Activated CD4-positive, alpha-beta T cell treated with anti-CD3 and anti-CD28 coated beads, Interleukin-2, amount 50 U/mL, for 48 hours (primary cell): ENCODE measurements around the gene USP10.

Experiments used
- DNase-seq, 2 experiments: peaks; one replicate each; pipeline ENCODE4 v3.0.0-alpha.2; 2020

Gene USP10

DNA sequence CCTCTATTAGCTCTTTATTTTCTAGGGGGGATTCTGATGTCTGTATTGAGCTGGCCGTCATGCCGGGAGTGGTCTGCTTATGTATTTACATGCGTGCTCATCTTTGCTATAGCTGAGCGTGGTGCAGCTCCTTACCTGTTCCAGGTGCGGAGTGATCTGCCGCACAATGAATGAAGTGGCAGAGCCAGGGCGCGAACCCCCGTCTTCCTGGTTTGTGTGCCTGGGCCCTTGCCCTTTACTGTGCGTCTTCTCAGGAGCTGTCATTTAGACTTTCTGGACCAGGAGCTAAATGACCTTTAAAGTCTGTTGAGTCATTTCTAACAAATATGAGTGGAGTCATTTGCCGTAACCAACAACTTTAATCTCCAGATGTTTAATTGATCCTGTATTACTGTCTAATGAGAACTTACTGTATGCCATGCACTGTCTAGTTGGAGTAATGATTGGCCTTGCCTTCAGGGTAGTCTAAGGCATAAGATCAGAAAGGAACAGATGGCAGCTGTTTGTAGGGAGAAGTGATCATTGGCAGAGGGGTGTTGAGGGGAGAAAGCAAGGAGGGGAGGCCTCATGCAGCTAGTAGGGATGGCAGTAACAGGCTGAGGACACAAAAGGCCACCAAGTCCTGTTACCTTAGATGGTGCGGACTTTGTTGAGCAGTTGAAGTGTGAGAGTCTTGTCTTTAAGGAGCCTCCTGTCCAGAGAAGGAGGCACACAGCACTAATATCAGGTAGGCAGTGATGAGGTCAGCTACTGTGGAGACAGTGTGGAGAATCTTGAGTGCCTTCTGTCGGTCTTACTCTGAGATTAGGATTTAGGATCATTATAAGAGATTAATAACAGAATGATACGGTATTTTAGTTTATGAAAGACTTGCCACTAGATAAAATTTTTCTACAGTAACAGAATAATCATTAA, 53.9 kb downstream of the USP10 start:
- DNase-seq: no peak

GRCh38 chr16:84754353-84754856, 54.6 kb downstream of the USP10 start:
- peak; percentile 48 to 69 for DNase-seq

DNA sequence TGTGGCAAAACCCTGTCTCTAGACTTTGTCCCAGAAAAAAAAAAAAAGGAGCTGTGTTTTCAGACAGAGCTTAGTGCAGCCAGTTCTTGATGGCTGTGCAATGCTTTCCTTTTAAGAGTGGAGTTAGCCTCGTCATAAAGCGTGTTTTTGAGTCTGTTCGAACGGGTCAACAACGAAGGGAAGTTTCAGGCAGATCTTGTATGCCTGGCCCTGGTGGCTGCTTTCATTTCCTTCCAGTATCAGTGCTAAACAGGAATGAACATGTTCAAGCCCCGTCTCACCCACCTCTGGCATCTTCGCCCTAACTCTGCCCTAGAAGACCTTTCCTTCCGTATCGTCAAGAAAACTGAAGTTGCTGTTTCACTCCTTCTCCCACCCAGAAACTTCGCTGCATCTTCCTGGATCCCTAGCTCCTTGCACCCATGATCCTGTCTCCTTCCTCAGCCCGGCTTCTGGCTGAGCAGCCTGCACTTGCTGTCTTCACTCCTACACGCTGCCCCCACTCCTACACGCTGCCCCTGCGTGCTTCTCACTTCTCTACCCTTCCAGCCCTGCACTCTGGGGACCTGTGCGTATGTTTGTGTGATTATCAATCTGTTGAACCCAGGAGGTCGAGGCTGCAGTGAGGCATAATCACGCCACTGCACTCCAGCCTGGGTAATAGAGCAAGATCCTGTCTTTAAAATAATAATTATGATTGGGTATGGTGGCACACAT, 55.3 kb downstream of the USP10 start:
- DNase-seq: no peak

DNA sequence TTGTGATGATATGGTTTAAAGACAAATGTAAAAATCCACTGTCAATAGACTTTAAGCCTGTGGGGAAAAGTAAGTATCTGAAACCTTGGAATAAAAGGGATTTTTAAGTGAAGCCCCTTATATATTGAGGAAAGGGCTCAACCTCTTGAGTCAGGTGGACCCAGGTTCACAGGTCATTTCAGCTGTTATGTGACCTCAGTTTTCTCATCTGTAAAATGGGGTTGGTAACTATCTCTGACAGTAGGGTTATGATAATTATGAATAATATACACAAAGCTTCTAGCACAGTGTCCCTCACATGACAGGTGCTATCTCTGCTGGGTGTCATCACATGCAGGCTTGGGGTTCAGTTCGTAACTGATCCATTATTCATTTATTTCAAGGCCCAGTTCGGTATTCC, 57.0 kb downstream of the USP10 start:
- no peak for DNase-seq

DNA sequence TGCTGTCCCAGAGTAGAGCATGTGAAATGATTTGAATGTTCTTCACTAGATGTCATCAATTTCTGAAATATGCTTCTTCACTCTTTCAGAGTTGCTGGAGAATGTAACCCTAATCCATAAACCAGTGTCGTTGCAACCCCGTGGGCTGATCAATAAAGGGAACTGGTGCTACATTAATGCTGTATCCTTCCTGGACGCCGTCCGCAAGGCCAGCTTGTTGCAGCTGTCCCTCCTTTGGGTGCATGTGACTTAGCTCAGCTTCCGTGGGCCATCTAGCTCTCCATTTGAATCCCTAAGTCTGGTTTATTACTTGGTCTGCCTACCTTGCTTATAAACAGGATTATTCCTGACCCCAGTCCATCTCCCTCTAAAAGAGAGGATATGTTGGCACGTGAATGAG, 58.8 kb downstream of the USP10 start:
- DNase-seq: no peak

GRCh38 chr16:84759061-84759460, 59.3 kb downstream of the USP10 start:
- DNase-seq: no peak

DNA sequence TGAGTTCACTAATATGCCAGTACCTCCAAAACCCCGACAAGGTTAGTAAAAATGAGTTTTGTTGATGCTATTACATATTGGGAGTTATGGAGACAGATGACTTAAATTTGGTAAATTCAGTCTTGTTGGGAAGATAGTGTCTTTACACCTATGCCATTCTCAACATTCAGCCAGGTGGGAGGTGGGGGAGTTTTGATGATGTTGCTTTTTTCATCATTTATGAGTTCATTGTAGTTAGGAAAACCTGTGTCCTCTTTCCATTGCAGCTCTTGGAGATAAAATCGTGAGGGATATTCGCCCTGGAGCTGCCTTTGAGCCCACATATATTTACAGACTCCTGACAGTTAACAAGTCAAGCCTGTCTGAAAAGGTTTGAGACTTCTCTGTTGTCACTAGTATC, 60.1 kb downstream of the USP10 start:
- no peak for DNase-seq

DNA sequence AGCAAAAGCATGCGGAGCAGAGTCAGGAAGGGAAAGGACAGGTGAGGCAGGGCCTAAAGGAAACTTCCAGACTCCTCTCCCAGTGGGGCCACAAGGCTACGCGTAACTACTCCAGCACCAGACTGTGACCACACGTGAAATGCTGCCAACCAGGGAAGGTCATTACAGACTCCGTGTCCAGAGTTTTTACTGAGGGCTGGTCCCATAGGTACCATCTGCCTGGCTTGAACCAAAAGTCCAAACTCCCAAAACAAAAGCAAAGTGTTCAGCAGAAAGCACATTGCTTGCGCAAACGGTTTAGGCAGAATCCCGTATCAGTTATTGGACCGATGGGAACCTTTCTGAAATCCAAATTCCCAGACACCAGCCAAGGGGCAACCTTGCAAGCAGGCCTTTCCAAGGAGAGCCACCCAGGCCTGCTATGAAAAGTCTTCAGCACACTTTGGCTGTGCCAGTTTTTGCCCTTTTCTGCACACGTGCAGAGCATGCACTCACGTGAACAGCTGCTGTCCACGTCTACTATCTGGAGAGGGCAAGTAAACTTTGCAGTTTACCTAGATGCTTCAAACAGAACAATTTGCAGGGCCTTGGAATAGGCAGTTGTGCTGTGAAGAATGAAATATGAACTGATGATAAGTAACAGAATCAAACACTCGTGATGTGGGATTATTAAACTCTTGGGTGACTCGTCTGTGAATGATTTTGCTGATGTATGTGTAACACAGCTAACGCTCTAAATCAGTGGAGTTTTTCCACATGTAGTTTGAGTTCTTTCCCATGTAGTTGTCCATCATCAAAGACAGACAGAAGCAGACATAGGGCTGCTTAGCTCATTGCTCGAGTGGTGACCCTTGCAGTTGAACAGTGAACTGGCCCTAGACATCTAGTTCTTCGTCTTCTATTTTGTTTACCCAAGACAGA, 61.9 kb downstream of the USP10 start:
- DNase-seq: no peak

GRCh38 chr16:84763164-84763563, 63.4 kb downstream of the USP10 start:
- no peak for DNase-seq

- no peak for DNase-seq
These were observed 63.8 kb downstream of the USP10 start for GRCh38 chr16:84763629-84764028.

DNA sequence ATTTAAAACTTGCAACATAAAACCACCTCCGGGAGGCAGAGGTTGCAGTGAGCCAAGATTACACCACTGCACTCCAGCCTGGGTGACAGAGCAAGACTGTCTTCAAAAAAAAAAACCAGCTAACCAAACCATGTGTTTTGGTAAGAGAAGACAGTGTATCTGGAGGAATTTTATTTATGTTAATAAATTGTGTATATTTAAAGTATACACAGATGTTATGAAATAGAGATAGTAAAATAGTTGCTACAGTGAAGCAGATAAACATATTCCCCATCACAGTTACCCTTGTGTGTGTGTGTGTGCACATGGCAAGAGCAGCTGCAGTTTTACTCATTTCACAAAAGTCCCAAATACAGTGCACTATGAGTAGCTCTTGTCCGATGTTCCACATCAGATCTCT, 65.2 kb downstream of the USP10 start:
- DNase-seq: no peak

- DNase-seq: peak; percentile 16 to 46
These were observed 66.1 kb downstream of the USP10 start for GRCh38 chr16:84765616-84766580.

DNA sequence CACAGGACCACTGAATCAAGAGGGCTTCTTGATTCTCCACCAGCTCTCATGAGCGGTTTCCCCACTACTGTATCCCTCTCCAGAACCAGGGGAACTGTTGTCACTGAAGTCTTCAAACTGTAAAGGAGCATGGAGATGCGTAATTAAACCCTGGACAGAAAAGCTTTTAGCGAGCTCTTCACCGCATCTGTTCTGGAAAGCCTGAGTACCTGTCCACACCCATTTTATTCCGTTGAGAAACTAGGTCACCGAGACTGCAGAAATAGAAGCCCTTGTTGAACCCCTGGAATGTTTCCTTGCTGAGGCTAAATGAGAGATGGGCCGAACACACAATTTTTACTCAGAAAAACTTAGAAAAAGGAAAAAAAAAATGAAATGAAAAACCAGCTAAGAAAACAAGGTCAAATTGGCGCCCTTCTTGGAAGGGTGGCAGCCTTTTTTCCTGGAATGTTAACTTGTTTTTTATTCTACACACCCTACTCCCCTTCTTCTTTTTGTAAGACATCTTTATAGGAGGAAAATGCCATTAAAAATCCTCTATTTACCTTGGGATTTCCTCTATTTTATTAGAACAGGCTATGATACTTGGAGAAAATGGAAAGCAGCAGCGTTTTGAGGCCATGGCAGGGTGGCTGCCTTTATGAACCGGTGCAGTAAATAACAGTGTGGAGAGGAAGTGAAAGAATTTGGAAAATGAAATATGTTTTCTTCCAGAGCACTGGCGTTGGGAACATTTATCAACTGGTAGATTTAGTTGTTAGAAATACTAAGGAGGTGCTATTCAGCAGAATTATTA, 67.4 kb downstream of the USP10 start:
- DNase-seq: no peak

DNA sequence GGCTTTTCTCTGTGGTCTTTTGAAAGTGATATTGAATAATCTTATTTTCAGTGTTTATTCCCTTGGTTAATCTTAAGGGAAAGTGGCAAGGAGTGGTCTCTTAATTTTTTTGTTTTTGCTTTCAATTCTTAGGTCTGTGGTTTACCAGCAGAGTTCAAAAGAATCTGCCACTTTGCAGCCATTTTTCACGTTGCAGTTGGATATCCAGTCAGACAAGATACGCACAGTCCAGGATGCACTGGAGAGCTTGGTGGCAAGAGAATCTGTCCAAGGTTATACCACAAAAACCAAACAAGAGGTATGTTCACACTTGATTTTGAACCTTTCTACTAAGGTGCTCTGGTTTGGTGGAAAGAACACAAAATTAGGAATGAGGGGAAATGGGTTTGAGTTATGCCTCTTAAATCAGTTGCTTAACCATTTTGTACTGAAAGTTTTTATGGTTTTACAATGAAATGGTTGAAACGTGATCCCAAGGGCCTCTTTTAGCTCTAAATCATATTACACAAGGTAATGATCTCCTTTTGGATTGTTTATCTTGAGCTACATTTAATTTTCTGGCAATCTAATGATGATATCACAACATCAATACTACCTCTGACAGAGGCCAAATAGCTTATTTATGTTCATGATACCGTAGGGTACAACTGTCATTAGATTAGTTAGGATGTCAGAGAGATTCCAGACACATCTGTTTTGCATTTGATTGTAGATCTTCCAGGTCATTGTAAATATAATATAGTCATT, 68.4 kb downstream of the USP10 start:
- no peak for DNase-seq

- DNase-seq: no peak
These were observed 69.0 kb downstream of the USP10 start for GRCh38 chr16:84768808-84769197.

DNA sequence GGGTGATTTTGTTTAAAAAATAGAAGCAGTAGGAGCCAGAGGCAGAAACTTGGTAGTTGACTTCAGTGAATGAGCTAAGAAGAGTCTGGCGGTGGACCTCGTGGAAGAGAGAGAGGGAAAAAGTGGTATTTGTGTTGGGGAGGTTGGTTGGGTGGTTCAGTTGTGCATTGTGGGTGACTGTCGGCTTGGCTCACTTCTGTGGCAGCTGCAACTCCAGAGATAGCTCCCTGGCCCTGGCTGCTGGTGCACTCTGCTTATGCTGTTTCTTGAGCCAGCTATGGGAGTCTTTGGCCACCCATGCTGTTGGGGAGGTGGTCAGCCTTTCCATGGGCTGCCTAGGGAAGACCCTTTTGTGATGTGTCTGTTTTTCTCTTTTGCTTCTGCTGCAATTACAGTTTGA, 69.6 kb downstream of the USP10 start:
- no peak for DNase-seq

- no peak for DNase-seq
These were observed 73.5 kb downstream of the USP10 start for GRCh38 chr16:84773312-84773711.

DNA sequence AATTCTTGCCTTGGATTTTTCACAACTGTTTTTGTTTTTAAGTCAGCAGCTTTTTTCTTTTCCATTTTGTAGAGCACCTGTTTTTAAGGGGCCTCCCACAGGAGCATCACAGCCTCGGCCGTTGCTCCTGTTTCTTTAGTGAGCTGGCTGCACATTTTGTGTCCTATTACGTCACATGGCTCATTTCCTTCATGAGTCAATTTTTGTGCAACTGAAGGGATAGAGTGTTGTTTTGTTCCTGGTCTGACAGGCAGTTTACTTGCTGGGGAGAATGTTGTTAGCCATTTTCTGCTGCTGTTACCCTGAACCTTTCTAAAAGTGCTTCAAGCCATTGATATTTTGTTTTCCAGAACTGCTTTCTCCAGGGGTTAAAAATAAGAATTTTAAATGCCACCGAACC, 75.0 kb downstream of the USP10 start:
- no peak for DNase-seq

DNA sequence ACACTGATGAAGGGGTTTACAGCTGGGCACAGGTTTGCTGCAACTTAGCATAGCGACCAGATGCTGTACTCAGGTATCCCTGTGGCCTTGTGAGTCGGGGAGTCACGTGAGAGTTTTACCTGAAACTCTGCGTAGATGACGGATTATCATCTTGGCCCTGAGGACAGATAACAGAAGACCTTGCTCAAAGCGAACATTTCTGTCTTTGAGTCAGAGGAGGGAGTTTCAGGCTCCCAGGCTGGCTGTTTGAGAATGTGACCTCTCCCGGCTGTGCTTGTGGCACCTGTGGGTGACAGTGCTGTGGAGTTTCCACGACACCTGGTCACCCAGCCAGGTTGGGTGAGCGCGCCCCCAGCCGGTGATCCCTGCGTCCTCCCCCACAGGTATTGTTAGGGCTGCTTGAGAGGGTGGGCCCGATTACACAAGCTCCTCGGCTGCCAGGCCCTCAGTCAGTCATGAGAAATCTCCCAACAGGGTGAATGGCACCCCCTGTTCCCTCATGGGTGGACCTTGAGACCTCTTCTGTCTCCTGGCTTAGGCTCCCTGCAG, 75.5 kb downstream of the USP10 start:
- DNase-seq: no peak

DNA sequence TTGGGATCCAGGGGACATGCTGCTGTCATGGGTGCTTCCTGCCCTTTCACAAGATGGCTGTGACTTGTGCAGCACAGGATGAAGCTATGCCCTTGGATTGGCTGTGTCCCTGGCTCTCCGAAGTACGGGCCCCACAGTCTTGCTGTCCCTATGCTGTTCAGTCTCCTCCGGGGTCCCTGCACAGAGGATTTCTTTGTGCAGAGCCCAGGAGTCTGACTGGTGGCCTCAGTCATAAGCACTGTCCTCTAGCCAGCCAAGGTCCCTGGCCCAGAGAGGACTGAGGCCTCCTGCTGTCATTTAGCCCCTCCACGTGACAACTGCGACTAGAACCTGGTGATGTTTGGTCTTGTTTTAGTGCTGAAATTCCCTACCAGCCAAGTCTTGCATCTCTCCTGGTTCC, 77.6 kb downstream of the USP10 start:
- DNase-seq: no peak
